ENCODE measurements around the gene FCHO2. TPM values are rescaled to one million over a fixed set of nuclear protein-coding genes. Genes with fewer than 3 reads are reported as not detected.

The FCHO2 gene
- total RNA-seq, 1 donor from 2014 or later, result 48.0 TPM

GRCh38 chr5:73118391-73118973 lies 162.6 kb downstream of the FCHO2 start:
- Mint-ChIP-seq H3K4me3 (ENCODE audit: unreplicated experiment) (no peak overlapping the region), H3K27me3 (ENCODE audit: unreplicated experiment) (no peaks in the 10 kb centered on the region), H3K9me3 (ENCODE audit: unreplicated experiment) (no peaks in the 10 kb centered on the region), H3K36me3 (ENCODE audit: unreplicated experiment) (peaks cover 5% of the 10 kb centered on the region), H3K27ac (ENCODE audit: unreplicated experiment) (peak overlapping the region; percentile 55), H3K4me1 (ENCODE audit: unreplicated experiment) (peaks cover 80% of the 10 kb centered on the region)
- no peak for TF ChIP-seq CTCF (IDR thresholded peaks at IDR 0.05)
- peak; percentile 21 for DNase-seq (ENCODE audit: extremely low spot score, unreplicated experiment)

DNA sequence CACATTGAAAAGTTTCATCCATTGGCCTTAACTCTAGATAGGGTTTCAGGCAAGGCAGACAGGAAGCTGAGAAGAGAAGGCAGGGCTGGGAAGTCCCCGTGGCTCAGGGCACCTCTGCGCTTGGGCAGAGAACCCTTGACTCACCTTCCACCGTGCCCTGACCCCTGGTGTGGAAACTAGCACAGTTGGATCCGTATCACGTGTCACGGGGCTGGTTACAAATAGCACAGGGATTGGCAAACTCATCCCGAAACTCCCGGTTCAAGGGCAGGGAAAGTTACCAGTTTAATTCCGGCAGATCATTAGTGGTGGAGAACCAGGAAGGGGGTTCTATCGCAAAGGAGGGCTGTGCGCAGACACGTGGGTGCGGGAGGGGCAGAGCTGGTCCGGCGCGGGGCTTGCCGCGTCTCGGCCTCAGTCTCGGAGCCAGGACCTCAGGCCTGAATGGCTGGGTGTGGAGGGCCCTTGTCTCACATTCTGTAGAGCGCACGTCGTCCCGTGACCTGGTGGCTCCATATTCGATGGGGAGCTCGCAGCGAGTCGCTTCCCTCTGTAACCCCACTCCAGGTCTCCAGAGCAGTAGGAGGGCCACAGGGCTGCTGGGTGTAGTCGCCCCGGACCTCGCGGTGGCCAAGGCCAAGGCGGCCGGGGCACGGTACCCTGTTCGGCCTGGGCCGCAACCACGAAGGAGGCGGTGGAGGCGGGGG lies 163.8 kb downstream of the FCHO2 start:
- H3K9me3 Mint-ChIP-seq (ENCODE audit: unreplicated experiment), result no peaks in the 10 kb centered on the region
- peak; percentile 80 for DNase-seq (ENCODE audit: extremely low spot score, unreplicated experiment)
- TF ChIP-seq CTCF (IDR thresholded peaks at IDR 0.05), result no peak
- H3K27ac Mint-ChIP-seq (ENCODE audit: unreplicated experiment), result peak overlapping the region; percentile 71
- peak overlapping the region; percentile 70 for H3K4me3 Mint-ChIP-seq (ENCODE audit: unreplicated experiment)
- H3K27me3 Mint-ChIP-seq (ENCODE audit: unreplicated experiment), result no peaks in the 10 kb centered on the region
- peaks cover 17% of the 10 kb centered on the region for H3K36me3 Mint-ChIP-seq (ENCODE audit: unreplicated experiment)
- peaks cover 83% of the 10 kb centered on the region for H3K4me1 Mint-ChIP-seq (ENCODE audit: unreplicated experiment)

- H3K27me3 Mint-ChIP-seq (ENCODE audit: unreplicated experiment), result no peaks in the 10 kb centered on the region
- H3K9me3 Mint-ChIP-seq (ENCODE audit: unreplicated experiment), result no peaks in the 10 kb centered on the region
- no peak for TF ChIP-seq CTCF (IDR thresholded peaks at IDR 0.05)
- peak within 1 kb of the TSS; percentile 84 for H3K4me3 Mint-ChIP-seq (ENCODE audit: unreplicated experiment)
- peak; percentile 84 for DNase-seq (ENCODE audit: extremely low spot score, unreplicated experiment)
- H3K27ac Mint-ChIP-seq (ENCODE audit: unreplicated experiment), result peak within 1 kb of the TSS; percentile 71
- peaks cover 75% of the 10 kb centered on the region for H3K4me1 Mint-ChIP-seq (ENCODE audit: unreplicated experiment)
- H3K36me3 Mint-ChIP-seq (ENCODE audit: unreplicated experiment), result peaks cover 20% of the 10 kb centered on the region
Observed at GRCh38 chr5:73120222-73121118, 164.6 kb downstream of the FCHO2 start, which contains the start of gene TMEM171. Gene TMEM171 (plus strand): TSS chr5:73120575. CDS start chr5:73123374, 2,799 bp downstream.

GRCh38 chr5:73121119-73121463 lies 165.2 kb downstream of the FCHO2 start:
- no peak for DNase-seq (ENCODE audit: extremely low spot score, unreplicated experiment)
- peak overlapping the region; percentile 20 for H3K27ac Mint-ChIP-seq (ENCODE audit: unreplicated experiment)
- H3K4me1 Mint-ChIP-seq (ENCODE audit: unreplicated experiment), result peaks cover 71% of the 10 kb centered on the region
- no peaks in the 10 kb centered on the region for H3K9me3 Mint-ChIP-seq (ENCODE audit: unreplicated experiment)
- H3K36me3 Mint-ChIP-seq (ENCODE audit: unreplicated experiment), result peaks cover 25% of the 10 kb centered on the region
- H3K27me3 Mint-ChIP-seq (ENCODE audit: unreplicated experiment), result no peaks in the 10 kb centered on the region
- TF ChIP-seq CTCF (IDR thresholded peaks at IDR 0.05), result no peak
- H3K4me3 Mint-ChIP-seq (ENCODE audit: unreplicated experiment), result peak overlapping the region; percentile 84

All from osteocyte (in vitro differentiated cells).